ENCODE results near the gene UBALD1. TPM values are rescaled to one million over a fixed set of nuclear protein-coding genes. Genes with fewer than 3 reads are reported as not detected.
"Not testable (repeated sequence)": the region's sequence is repeated elsewhere in the genome, so short reads cannot be mapped to it uniquely, and the experiment has no call there.

Gene UBALD1
- total RNA-seq, 4 donors from 2014 or later: 2.8 to 31.1 (median 23.5) TPM; not detected in 1

DNA sequence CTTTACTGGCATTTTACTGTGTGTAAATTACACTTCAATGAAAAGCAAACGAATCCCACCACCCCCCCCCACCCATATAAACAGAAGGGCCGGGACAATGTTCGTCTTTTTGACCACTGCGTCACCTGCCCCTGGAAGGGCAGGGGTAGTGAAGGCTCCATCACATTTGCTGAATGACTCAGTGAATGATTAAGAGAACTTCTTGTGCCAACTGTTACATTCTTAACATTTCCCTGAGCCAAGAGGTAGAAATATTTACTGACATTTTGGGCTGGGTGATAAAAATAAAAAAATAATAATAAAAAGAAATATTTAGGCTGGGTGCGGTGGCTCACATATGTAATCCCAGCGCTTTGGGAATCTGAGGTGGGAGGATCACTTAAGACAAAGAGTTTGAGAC, 34.4 kb downstream of the UBALD1 start:
- H3K9me3 ChIP-seq: no peaks in the 10 kb centered on the region

DNA sequence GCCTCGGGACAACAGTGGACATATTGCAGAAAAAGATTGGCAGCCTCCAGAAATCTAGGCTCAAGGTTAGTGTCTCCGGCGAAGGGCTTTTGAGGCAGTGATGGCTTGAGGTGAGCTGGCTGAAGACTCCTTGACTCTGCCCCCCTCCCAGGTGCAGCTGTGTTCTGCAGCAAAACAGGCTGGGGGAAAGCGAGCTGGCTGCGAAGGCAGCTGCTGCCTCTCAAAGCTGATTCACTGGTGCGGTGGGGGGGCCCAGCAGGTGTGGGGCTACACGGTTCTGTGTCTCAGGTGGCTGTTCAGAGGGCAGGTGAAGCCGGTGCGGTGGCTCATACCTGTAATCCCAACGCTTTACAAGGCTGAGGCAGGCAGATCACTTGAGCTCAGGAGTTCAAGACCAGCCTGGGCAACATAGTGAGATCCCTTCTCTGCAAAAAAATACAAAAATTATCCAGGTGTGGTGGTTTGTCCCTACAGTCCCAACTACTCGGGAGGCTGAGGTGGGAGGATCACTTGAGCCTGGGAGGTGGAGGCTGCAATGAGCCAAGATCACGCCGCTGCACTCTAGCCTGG, 35.6 kb downstream of the UBALD1 start:
- Histone ChIP-seq H3K36me3 (no peaks in the 10 kb centered on the region), H3K27me3 (no peaks in the 10 kb centered on the region), H3K4me1 (no peaks in the 10 kb centered on the region), H3K27ac (no peak overlapping the region), H3K9me3 (no peaks in the 10 kb centered on the region), H3K4me3 (no peak overlapping the region)
- intact Hi-C loops (cut with DNase I; ENCODE audit: low total_unique reads): no loop called here
- DNase-seq: no peak
- no peak for TF ChIP-seq CTCF (IDR thresholded peaks at IDR 0.05)
- TF ChIP-seq POLR2A (IDR thresholded peaks at IDR 0.05): no peak

More for the DNA sequence above, 34.4 kb downstream of the UBALD1 start:
- H3K4me1 ChIP-seq: no peaks in the 10 kb centered on the region
- no peaks in the 10 kb centered on the region for H3K27me3 ChIP-seq
- intact Hi-C loops (cut with DNase I; ENCODE audit: low total_unique reads): no loop called here
- H3K36me3 ChIP-seq: no peaks in the 10 kb centered on the region
- H3K27ac ChIP-seq: no peak overlapping the region
- H3K4me3 ChIP-seq: no peak overlapping the region
- no peak for TF ChIP-seq CTCF (IDR thresholded peaks at IDR 0.05)
- DNase-seq: no peak

DNA sequence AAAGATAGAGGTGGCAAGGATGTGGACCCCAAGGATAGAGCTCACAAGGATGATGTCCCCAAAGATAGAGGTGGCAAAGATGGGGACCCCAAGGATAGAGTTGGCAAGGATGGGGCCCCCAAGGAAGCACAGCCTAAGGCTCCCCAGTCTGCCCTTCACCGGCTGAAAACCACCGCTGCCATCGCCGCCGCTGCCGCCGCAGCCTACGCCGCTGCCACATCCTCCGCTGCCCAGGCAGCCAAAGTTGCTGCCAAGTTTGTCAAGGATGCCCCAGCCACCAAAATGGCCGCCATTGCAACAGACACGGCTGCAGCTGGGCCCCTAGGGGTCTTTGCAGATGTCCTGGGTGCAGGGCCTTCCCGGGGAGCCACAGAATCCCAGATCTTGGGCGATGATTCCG, 38.7 kb downstream of the UBALD1 start:
- no peak for DNase-seq
- no peaks in the 10 kb centered on the region for H3K9me3 ChIP-seq
- TF ChIP-seq POLR2A (IDR thresholded peaks at IDR 0.05) (no peak), CTCF (IDR thresholded peaks at IDR 0.05) (no peak)
- H3K4me3 ChIP-seq: no peak overlapping the region
- no peak overlapping the region for H3K27ac ChIP-seq
- no peaks in the 10 kb centered on the region for H3K36me3 ChIP-seq
- H3K27me3 ChIP-seq: no peaks in the 10 kb centered on the region
- intact Hi-C loops (cut with DNase I; ENCODE audit: low total_unique reads): no loop called here
- no peaks in the 10 kb centered on the region for H3K4me1 ChIP-seq

DNA sequence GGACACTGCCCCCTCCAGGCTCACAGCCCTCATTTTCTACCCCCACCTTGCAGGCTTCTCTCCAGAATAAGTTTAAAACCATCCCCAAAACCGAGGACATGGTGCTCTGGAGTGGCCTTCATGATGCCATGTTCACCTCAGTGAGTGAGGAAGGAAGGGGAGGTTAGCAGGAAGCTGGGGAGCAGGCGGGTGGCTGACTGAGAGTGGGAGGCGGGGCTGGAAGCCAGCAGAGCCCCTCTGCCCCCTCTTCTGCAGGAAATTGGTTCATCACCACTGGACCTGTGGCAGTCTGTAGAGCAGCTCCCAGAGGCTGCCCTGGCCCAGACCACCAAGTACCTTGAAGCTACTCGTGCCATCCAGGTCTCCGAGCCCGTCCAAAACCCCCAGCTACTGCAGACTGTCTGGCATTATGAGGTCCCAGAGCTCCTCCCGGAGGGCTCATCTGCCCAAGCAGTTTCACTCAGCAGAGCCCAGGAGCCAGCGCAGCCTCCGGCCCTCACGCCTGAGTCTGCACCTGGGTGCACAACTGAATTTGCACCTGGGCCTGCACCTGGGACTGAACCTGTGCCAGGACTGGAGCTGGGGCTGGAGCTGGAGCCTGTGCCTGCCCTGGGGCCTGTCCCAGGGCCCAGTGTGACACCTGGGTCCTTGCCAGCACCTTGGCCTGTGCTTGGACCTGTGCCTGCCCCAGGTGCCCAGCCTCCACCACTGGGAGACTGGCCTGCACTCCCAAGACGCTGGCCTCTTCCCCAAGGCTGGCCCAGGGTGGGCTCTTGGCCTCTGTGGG, 39.6 kb downstream of the UBALD1 start:
- H3K4me1 ChIP-seq: no peaks in the 10 kb centered on the region
- H3K27ac ChIP-seq: no peak overlapping the region
- no peaks in the 10 kb centered on the region for H3K27me3 ChIP-seq
- no peak for DNase-seq
- H3K9me3 ChIP-seq: no peaks in the 10 kb centered on the region
- no peaks in the 10 kb centered on the region for H3K36me3 ChIP-seq
- TF ChIP-seq CTCF (IDR thresholded peaks at IDR 0.05) (no peak), POLR2A (IDR thresholded peaks at IDR 0.05) (no peak)
- intact Hi-C loops (cut with DNase I; ENCODE audit: low total_unique reads): no loop called here
- H3K4me3 ChIP-seq: no peak overlapping the region

DNA sequence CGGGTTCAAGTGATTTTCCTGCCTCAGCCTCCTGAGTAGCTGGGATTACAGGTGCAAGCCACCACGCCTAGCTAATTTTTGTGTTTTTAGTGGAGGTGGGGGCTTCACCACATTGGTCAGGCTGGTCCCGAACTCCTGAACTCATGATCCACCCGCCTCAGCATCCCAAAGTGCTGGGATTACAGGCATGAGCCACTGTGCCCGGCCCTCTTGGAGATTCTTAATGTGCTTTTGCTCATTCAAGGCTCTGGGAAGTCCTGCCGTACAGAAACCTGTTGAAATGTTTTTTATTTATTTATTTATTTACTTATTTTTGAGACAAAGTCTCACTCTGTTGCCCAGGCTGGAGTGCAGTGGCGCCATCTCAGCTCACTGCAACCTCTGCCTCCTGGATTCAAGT, 40.8 kb downstream of the UBALD1 start:
- H3K4me1 ChIP-seq; intact Hi-C loops (cut with DNase I; ENCODE audit: low total_unique reads); DNase-seq; H3K27me3 ChIP-seq; H3K4me3 ChIP-seq; H3K27ac ChIP-seq; H3K9me3 ChIP-seq; H3K36me3 ChIP-seq: not testable (repeated sequence)
